ENCODE measurements around the gene PSMG3.
A peak's percentile ranks its signal among the peaks of the same experiment; 100 is the strongest.
"Not testable (repeated sequence)": the region's sequence is repeated elsewhere in the genome, so short reads cannot be mapped to it uniquely, and the experiment has no call there.

The PSMG3 gene

DNA sequence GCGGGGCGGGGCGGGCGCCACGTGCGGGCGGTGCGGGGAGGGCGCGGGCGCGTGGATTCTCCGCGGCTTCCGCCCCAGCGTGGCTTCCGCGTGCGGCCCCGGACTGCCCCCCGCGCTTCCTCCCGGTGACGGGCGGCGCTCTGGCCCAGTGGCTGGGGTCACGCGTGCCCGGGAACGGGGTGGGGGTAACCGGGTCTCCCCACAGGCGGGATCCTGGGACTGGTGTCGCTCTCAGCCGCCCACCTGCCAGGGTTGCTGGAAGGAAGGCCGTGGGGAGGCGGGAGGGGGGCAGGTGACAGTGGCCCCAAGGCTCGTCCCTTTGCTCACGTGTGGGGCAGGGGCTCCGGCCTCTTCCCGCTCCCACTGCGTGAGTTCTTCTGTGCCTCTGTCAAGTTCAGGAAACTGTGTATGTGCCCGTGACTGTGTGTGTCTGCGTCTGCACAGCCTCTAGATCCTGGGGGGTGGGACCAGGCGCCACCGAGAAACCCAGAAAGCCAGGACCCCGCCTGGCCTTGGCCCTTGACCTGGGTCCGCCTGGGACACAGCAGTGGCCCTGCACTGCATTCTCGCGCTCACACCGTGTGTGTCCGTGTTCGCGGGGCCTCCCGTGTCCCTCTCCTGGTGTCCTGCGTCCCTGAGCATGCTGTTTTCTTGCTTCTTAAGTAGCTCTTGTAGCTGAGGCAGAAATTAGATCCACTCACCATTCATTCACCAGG lies 38.4 kb downstream of the PSMG3 start:
- DNase-seq = peak; percentile 28 to 59

DNA sequence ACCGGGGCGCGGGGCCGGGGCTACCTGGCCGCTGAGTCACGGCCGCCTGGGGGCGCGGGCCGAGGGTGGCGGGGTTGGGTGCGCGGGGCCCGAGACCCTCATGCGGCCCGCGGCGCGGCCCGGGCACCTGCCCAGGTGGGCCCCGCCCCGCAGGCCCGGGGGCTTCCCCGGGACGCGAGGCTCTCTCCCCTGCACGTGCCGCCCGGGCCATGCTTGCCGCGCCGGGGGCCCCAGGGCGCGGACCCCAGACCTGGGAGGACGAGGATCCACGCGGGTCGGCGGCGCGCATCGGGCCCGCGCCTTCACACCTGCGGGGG lies 38.9 kb downstream of the PSMG3 start:
- peak in 1 of 2 donors; percentile 47 for DNase-seq

DNA sequence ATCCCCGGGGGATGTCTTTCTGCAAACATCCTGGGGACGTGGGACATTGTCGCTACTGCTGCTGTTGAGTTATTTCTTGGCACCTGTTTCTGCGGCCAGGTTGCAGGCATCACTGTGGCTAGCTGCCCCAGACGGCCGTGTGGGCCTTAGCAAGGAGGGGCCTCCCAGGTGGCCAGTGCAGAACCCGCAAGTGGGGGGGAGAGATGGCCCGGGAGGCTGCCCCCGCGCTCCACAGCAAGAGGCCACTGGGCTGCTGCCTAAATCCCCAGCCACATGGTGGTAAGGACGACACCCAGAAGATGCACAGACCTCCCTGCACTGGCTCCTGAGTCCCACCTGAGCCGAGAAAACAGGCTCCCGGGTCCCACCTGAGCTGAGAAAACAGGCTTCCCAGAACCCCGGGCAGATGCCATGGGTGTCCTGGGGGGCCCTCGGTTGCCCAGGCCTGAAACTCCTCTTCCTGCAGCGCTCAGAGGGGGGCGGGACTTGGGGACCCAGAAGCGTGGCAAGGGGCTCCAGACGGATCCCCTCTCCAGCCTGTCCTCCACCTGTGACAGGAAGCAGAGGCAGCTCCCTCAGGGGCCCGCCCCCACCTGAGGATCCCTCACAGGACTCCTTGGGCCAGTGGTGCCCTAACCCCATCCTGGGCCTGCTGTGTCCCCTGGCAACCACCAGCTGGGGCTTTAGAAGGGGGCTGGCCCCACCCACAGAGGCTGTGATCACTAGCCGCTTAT lies 40.3 kb downstream of the PSMG3 start:
- no peak for DNase-seq

DNA sequence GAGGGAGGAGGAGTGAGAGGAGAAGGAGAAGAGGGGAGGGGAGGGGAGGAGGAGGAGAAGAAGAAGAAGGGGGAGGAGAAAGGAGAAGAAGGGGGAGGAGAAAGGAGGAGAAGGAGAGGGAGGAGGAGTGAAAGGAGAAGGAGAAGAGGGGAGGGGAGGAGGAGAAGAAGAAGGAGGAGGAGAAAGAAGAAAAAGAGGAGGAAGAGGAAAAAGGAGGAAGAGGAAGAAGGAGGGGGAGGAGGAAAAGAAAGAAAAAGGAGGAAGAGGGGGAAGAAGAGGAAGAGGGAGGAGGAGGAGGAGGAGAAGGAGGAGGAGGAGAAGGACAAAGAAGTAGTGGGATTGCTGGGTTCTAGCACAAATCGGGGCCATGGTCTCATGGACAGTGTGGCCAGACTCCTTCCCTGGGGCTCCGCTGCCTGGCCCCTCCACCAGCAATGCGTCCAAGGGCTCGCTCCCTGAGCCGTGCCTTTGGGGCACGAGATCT lies 43.5 kb downstream of the PSMG3 start:
- no peak for DNase-seq

DNA sequence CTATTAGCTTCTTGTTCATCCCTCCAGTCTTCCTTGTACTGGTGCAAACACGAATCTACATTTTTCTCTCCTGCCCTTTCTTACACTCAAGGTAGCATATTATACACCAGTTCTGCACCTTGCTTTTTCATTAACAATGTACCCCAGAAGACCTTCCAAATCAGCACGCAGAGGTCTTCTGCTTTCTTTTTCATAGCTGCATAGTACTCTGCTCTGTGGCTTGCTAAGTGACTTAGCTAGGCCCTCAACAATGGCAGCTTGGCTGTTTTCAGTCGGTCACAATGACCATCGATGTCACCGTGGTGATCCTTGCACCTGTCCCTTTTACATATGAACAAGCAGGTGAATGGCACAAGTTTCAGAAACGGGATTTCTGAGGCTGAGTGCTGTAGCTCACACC lies 44.4 kb downstream of the PSMG3 start:
- DNase-seq = no peak

DNA sequence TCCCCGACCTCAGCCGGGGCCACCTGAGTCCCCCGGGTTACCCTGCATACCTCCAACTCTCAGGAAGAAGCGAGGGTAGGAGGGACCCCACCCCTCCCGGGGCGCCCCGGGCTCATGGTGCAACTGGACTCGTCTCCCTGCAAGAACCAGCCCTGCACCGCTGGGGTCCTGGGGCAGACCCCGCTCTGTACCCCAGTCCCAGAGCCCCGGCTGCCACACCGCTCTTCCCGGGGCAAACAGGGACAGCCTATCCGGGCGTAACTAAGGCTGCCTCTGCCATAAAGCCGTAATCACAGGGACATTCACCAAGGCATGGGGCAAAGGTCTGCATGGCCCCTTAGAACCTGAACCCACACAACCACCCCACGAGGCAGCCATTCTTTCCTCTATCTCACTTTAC lies 46.0 kb downstream of the PSMG3 start:
- no peak for DNase-seq

DNA sequence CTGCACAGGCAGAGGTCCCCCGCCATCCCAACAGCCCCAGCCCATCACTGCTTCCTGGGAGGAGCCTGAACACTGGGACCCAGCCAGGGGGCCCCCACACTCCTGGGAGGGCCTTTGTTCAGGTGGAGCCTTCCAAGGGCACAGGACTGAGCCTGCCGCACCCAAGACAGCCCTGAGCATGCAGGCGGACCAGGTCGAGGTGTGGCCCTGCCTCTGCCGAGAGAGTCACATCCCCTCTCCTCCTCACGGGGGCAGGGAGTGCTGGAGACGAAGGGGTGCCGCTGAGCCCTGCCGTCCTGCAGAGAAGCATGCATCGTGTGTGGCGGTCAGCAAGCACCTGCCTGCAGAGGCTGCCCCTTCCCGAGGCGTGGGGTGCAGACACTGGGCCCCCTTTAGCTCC lies 46.6 kb downstream of the PSMG3 start:
- no peak for DNase-seq

DNA sequence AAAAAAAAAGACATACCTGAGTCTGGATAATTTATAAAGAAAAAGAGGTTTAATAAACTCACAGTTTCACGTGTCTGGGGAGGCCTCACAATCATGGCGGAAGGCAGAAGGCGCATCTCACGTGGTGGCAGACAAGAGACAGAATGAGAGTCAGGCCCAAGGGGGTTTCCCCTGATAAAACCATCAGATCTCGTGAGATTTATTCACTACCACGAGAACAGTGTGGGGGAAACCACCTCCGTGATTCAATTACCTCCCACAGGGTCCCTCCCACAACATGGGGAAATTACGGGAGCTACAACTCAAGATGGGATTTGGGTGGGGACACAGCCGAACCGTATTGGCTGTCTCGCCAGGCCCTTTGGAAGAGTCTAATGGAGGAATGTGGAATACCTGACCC lies 48.4 kb downstream of the PSMG3 start:
- DNase-seq = no peak

DNA sequence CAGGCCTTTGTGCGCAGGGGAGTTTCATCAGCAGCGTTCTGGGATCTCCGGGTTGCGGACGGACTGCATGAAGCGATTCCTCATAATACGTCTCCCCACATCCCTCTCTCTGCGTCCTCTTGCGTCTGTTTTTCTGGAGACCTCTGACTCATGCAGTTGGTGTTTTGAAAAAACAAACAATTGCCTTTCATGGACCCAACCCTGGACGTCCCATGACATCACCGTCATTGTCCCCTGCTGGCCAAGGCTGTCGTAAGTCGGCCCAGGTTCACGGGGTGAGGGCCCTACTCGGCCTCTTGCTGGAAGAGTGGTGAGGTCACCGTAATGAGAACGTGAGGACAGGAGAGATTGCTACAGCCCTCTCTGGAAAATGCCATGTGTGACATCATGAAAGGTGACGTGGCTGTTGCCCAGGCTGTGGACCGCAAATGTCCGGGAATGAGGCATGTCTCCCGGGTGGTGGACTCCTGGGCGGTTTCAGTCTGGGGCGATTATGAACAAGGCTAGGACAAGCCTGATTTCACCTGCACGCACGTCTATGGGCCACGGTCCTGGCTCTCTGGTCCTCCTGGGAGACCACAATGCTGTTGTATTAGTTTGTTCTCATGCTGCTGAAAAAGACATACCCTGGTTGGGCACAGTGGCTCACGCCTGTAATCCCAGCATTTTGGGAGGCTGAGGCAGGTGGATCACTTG lies 49.1 kb downstream of the PSMG3 start:
- no peak for DNase-seq

DNA sequence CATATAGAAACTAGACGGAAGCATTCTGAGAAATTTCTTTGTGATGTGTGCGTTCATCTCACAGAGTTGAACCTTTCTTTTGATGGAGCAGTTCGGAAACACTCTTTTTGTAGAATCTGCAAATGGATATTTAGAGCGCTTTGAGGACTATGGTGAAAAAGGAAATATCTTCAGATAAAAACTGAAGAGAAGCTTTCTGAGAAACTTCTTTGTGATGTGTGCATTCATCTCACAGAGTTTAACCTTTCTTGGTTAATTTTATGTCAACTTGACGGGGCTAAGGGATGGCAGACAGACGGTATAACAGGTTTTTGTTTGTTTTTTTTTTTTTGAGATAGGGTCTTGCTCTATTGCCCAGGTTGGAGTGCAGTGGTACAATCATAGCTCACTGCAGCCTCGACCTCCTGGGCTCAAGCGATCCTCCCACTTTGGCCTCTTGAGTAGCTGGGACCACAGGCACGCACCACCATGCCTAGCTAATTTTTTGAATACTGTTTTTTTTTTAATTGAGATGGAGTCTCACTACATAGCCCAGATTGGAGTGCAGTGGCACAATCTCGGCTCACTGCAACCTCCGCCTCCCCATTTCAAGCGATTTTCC lies 50.4 kb downstream of the PSMG3 start:
- not testable (repeated sequence) for DNase-seq

Measured in CD4-positive, alpha-beta T cell treated with Interleukin-1 beta for 1 hour (primary cell).